Measurements from ENCODE around the gene MUL1.

DNA sequence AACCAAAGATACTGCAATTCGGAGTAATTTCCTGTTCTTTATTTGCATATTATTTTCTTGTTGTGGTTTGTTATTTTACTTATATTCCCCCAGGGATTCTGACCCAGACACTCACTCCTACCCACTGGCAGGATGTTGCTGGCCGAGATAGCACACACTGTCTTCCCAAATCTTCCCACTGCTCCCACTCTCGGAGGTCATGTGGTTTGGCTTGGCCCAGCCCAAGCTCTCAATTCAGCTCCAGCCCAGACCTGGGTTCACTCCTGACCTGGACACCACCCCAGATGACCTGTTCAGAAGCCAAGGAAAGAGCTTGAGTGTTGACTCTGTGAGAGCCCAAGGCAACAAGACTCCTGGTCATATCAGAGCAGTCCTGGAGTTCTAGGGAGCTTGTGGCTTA, 43.2 kb upstream of the MUL1 start:
- TF ChIP-seq CTCF (IDR thresholded peaks at IDR 0.05) (no peak), ZNF302 (CRISPR knock-in tag; IDR thresholded peaks at IDR 0.05) (no peak), POLR2A (IDR thresholded peaks at IDR 0.05; ENCODE audit: low read length) (no peak), RARB (CRISPR knock-in tag; IDR thresholded peaks at IDR 0.05) (no peak)

Data from A549 (cell line).